Activated CD4-positive, alpha-beta T cell treated with anti-CD3 and anti-CD28 coated beads for 36 hours (primary cell): ENCODE measurements around the gene ARL16. TPM values are rescaled to one million over a fixed set of nuclear protein-coding genes. Genes with fewer than 3 reads are reported as not detected.
"Not testable (repeated sequence)": the region's sequence is repeated elsewhere in the genome, so short reads cannot be mapped to it uniquely, and the experiment has no call there.

Experiments used
- ATAC-seq: fragments of 200-7000 bp; cut with Tn5 transposase; one replicate; pipeline ENCODE4 v1.10.0; 2021; ENCODE audit warnings: mild to moderate bottlenecking, moderate library complexity
- CTCF ChIA-PET: fragments of 350-600 bp; sonication (Branson Sonifier 250); formaldehyde crosslinking; loops from one replicate; lab custom pipeline; 2021; ENCODE audit warnings: antibody characterized with exemption; lab: Charles Lee
- POLR2A ChIA-PET: fragments of 350-600 bp; sonication (Branson Sonifier 250); formaldehyde crosslinking; loops from one replicate; lab custom pipeline; 2021; ENCODE audit warnings: antibody characterized with exemption, inconsistent platforms; lab: Charles Lee
- DNase-seq: peaks from one replicate; pipeline ENCODE4 v3.0.0-alpha.2; 2020
- H3K27ac Mint-ChIP-seq: one replicate; pipeline ENCODE4 v1.8.0; 2021; ENCODE audit warnings: mixed read lengths
- H3K27me3 Mint-ChIP-seq: one replicate; pipeline ENCODE4 v1.8.0; 2021; ENCODE audit warnings: mixed read lengths
- H3K36me3 Mint-ChIP-seq: one replicate; pipeline ENCODE4 v1.8.0; 2021; ENCODE audit warnings: low read depth, mixed read lengths
- H3K4me1 Mint-ChIP-seq: one replicate; pipeline ENCODE4 v1.8.0; 2021; ENCODE audit warnings: mixed read lengths
- H3K4me3 Mint-ChIP-seq: one replicate; pipeline ENCODE4 v1.8.0; 2021; ENCODE audit warnings: mild to moderate bottlenecking, moderate library complexity, mixed read lengths
- H3K9me3 Mint-ChIP-seq: one replicate; pipeline ENCODE4 v1.8.0; 2021; ENCODE audit warnings: low read depth, mixed read lengths
- intact Hi-C, 2 experiments: fragments of 100-400 bp; cut with DNase I in 1 of 2; cut with micrococcal nuclease in 1 of 2; formaldehyde crosslinking; loops; one replicate each; pipeline versions ENCODE4 v1.14.2 to v1.15.1; 2022 to 2024; cut with DNase I, micrococcal nuclease
- total RNA-seq, 2 experiments: library from RNA; stranded (reverse); gene quantifications; one replicate each; pipeline ENCODE4 v1.2.3, GENCODE V29; 2021

The ARL16 gene
- total RNA-seq, 2 experiments from 2014 or later: 39.0 to 39.1 TPM

DNA sequence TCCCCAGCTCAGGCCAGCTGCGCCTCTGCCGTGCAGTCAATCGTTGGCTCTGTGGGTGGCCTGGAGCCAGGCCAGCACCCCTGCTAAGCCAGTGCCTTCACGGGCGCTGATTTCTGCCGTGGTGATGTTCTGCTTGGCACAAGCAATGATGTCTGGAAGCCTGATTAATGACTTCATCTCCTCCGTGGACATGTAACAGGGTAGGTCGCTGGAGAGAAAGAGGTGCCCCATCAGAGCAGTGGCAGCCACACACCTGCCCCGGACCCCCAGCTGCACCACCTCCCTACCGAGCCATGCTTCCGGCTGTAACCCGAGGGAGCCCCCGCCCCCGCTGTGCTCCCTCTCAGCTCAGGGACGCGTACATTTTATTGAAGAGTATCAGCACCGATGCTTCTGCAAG is 1.9 kb downstream of the ARL16 start:
- H3K36me3 Mint-ChIP-seq: peaks cover 32% of the 10 kb centered on the region
- H3K4me1 Mint-ChIP-seq: peaks cover 26% of the 10 kb centered on the region
- ATAC-seq: no peak
- no peak overlapping the region for H3K4me3 Mint-ChIP-seq
- ChIA-PET POLR2A (no interaction called here), CTCF (interaction anchor here (0.6 kb wide), 1 partner anchor 225 kb away, joined by 3 read pairs; no protein-coding TSS in a partner anchor)
- no peak for DNase-seq
- no peaks in the 10 kb centered on the region for H3K9me3 Mint-ChIP-seq
- no peaks in the 10 kb centered on the region for H3K27me3 Mint-ChIP-seq
- intact Hi-C loops: loop anchor here (2.0 to 5.0 kb wide), 3 partner anchors 13 to 341 kb away; partner anchors contain the start of genes ACTG1 (in 1 of the 2), CENPX (in 1 of the 2) and LRRC45 (in 1 of the 2)
- H3K27ac Mint-ChIP-seq: no peak overlapping the region

DNA sequence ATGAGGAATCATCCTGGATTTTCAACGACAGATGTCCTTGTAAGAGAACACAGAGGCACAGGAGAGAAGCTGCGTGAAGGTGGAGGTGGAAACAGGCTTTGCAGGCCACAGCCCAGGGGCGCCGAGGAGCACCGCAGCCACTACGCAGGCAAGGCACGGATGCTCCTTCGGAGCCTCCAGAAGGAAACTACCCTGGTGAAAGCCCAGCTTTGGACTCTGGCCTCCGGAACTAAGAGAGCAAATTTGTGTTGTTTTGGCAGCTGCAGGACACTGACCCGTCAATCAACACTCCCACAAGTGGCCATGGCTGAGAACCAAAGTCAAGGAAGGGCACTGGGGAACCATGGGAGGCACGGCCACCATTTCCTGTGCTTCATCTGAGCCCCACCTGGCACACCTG is 3.4 kb downstream of the ARL16 start:
- POLR2A ChIA-PET: no interaction called here
- DNase-seq (no peak), ATAC-seq (no peak)
- Mint-ChIP-seq H3K36me3 (peaks cover 23% of the 10 kb centered on the region), H3K4me1 (peaks cover 14% of the 10 kb centered on the region), H3K27ac (no peak overlapping the region), H3K4me3 (no peak overlapping the region), H3K27me3 (no peaks in the 10 kb centered on the region), H3K9me3 (no peaks in the 10 kb centered on the region)
- CTCF ChIA-PET: interaction anchor here (0.7 kb wide), 1 partner anchor 17 kb away, joined by 4 read pairs; no protein-coding TSS in a partner anchor
- intact Hi-C loops: loop anchor here in 1 of 2 experiments (5.0 kb wide), 1 partner anchor 168 kb away; the partner anchor contains the start of gene ACTG1

DNA sequence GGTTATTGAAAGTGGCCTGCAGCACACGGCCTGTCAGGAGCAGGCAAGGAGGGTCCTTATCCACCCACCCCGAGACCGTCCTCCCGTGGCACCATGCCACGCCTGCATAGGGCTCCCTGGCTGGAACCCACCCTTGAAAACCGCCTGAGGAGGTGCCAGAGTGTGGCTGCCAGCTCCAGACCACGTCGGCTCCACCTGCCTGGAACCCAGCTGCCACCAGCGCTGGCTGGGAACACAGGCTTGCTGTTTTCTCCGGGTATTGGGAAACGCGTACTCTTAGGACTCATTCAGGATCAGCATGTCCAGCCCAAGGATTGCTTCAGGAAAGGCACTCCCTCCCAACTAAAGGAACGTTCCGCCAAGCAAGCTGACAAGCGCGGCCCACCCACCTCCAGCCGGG is 6.7 kb downstream of the ARL16 start:
- Mint-ChIP-seq H3K27me3 (no peaks in the 10 kb centered on the region), H3K27ac (no peak overlapping the region), H3K9me3 (no peaks in the 10 kb centered on the region), H3K36me3 (peaks cover 28% of the 10 kb centered on the region), H3K4me1 (no peaks in the 10 kb centered on the region), H3K4me3 (no peak overlapping the region)
- intact Hi-C loops: loop anchor here in 1 of 2 experiments (5.0 kb wide), 1 partner anchor 35 kb away; the partner anchor contains the start of gene SLC25A10
- ChIA-PET POLR2A (no interaction called here), CTCF (interaction anchor here (1.8 kb wide), 1 partner anchor 36 kb away, joined by 4 read pairs; no protein-coding TSS in a partner anchor)
- DNase-seq (no peak), ATAC-seq (no peak)

DNA sequence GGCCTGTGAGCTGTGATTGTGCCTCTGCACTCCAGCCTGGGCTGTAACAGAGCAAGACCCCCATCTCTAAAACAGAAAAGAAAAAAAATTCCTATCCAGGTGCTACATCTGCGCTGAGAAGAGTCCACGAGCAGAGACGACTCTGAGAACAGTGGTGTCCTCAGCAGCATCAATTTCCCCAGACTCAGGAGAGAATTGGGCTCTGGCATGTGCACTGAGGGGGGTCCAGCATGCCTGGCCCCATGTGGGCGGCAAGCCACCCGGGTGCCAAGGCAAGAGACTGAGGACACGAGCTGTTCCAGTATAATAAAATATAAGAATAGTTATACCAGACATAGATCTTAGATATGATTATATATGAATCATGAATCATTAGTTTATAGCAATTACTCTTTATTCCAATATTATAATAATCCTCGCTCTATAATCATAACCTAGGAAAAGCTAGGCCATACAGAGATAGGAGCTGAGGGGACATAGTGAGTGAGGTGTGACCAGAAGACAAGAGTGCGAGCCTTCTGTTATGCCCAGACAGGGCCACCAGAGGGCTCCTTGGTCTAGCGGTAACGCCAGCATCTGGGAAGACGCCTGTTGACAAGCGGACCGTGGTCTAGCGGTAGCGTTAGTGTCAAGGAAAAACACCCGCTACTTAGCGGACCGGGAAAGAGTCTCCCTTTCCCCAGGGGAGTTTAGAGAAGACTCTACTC is 7.9 kb downstream of the ARL16 start:
- H3K4me3 Mint-ChIP-seq, H3K4me1 Mint-ChIP-seq, H3K27me3 Mint-ChIP-seq, H3K9me3 Mint-ChIP-seq, ATAC-seq, H3K27ac Mint-ChIP-seq: not testable (repeated sequence)
- peak; percentile 49 for DNase-seq
- ChIA-PET CTCF (interaction anchor here (0.6 to 1.8 kb wide), 5 partner anchors 9 to 305 kb away, joined by 3 to 6 read pairs (median 3); partner anchors contain the start of gene CCDC137), POLR2A (interaction anchor here (0.7 to 1.1 kb wide), 2 partner anchors 8 to 37 kb away, joined by 3 read pairs; partner anchors contain the start of genes ARL16 and HGS)
- intact Hi-C loops: loop anchor here in 1 of 2 experiments (5.0 kb wide), 1 partner anchor 37 kb away; the partner anchor contains the start of gene SLC25A10
- peaks cover 30% of the 10 kb centered on the region for H3K36me3 Mint-ChIP-seq

DNA sequence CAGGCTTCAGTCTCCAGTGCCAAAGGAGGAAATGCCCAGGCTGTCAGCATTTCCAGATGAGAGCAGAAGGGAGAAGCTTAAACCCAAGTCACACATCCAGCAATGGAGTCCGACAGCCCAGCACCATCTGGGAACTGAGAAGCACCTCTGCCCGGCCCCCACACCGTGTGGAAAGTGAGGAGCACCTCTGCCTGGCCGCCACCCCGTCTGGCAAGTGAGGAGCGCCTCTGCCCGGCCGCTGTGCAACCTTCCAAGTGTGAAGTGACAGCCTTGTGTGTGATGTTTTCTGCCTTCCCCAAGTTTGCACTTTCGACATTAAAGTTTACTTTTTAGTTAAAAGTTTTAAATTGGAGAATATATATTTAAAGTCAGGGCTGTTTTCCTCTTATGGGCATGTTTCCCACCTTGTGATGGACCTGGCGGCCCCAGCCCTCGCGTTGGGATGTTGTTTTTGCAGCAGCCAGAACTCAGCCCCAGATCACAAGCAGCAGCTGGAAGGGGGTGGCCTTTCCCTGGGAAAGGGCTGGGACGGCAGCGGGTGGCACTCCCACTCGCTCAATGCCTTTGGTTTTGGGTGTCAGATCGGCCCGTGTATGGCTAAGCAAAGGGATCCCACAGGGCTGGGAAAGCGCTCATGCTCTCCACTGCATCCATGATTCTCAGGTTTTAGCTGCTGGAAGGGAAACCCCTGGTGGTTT is 9.9 kb downstream of the ARL16 start:
- ChIA-PET CTCF (interaction anchor here (0.5 to 0.7 kb wide), 2 partner anchors 35 to 100 kb away, joined by 3 to 4 read pairs; no protein-coding TSS in a partner anchor), POLR2A (no interaction called here)
- H3K27me3 Mint-ChIP-seq: no peaks in the 10 kb centered on the region
- intact Hi-C loops: no loop called here
- H3K27ac Mint-ChIP-seq: no peak overlapping the region
- peaks cover 42% of the 10 kb centered on the region for H3K36me3 Mint-ChIP-seq
- DNase-seq (no peak), ATAC-seq (no peak)
- H3K4me1 Mint-ChIP-seq: peaks cover 6% of the 10 kb centered on the region
- no peaks in the 10 kb centered on the region for H3K9me3 Mint-ChIP-seq
- no peak overlapping the region for H3K4me3 Mint-ChIP-seq

DNA sequence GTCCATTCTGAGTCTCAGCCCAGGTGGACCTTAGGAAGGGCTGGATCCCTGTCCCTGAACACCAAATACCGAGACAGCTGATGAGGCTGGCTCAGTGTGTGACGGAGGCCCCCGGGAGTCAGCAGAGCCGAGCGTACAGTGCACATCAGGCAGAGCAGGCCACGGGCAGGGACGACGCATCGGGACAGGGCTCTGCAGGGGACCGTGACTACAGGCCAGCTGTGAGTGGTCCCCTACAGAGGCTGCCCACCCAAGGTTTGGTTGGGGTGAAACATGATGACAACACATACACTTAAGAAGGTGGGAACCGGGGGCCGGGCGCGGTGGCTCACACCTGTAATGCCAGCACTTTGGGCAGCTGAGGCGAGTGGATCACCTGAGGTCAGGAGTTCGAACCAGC is 10.6 kb downstream of the ARL16 start:
- ChIA-PET CTCF (no interaction called here), POLR2A (no interaction called here)
- Mint-ChIP-seq H3K27ac (no peak overlapping the region), H3K9me3 (no peaks in the 10 kb centered on the region), H3K36me3 (peaks cover 48% of the 10 kb centered on the region), H3K4me1 (peaks cover 12% of the 10 kb centered on the region), H3K27me3 (no peaks in the 10 kb centered on the region), H3K4me3 (no peak overlapping the region)
- ATAC-seq: no peak
- intact Hi-C loops: no loop called here
- DNase-seq: no peak

DNA sequence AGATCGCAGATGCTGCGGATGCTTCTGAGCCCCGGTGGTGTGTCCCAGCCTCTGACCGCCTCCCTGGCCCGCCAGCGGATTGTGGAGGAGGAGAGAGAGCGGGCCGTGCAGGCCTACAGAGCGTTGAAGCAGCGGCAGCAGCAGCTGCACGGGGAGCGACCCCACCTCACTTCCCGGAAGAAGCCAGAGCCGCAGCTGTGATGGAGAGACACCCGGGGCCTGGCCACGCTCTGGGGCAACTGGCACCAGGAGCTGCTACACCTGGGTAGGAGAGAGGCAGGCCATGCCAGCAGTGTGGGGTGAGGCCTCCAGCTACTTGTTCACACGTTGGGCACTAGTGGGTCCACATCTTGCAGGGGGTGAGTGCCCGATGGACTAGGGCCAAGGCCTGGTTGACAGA is 11.1 kb downstream of the ARL16 start:
- H3K27ac Mint-ChIP-seq: no peak overlapping the region
- peaks cover 17% of the 10 kb centered on the region for H3K4me1 Mint-ChIP-seq
- no peak for DNase-seq
- ATAC-seq: no peak
- no peaks in the 10 kb centered on the region for H3K27me3 Mint-ChIP-seq
- intact Hi-C loops: no loop called here
- H3K4me3 Mint-ChIP-seq: no peak overlapping the region
- peaks cover 52% of the 10 kb centered on the region for H3K36me3 Mint-ChIP-seq
- no peaks in the 10 kb centered on the region for H3K9me3 Mint-ChIP-seq
- POLR2A ChIA-PET: no interaction called here
- CTCF ChIA-PET: no interaction called here

DNA sequence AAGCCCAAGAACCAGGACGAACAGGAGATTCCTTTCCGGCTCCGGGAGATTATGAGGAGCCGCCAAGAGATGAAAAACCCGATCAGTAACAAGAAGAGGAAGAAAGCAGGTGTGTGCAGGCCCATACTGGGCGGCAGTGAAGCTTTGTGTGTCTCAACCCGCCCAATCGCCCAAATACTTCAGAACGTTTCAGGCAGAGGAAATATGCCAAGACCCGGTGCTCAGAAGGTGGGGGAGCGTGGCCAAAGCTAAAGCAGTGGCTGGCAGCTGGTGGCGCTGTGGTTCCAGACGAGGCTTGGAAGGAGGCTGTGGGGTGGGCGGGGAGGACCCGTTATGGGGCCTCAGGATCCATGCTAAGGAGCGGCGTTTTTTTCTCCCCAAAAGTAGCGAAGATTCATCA is 15.8 kb downstream of the ARL16 start:
- ChIA-PET CTCF (interaction anchor here (0.6 to 1.5 kb wide), 2 partner anchors 11 to 166 kb away, joined by 3 to 5 read pairs; no protein-coding TSS in a partner anchor), POLR2A (no interaction called here)
- DNase-seq (peak; percentile 61), ATAC-seq (no peak)
- Mint-ChIP-seq H3K27ac (peak overlapping the region; percentile 88), H3K9me3 (no peaks in the 10 kb centered on the region), H3K4me1 (peaks cover 49% of the 10 kb centered on the region), H3K36me3 (peaks cover 58% of the 10 kb centered on the region), H3K4me3 (peak overlapping the region; percentile 91), H3K27me3 (no peaks in the 10 kb centered on the region)
- intact Hi-C loops: loop anchor here (2.0 to 5.0 kb wide), 4 partner anchors 15 to 445 kb away; partner anchors contain the start of genes ARL16 (in 1 of the 2), CEP131 (in 1 of the 2), MRPL12 (in 1 of the 2) and P4HB (in 1 of the 2)

DNA sequence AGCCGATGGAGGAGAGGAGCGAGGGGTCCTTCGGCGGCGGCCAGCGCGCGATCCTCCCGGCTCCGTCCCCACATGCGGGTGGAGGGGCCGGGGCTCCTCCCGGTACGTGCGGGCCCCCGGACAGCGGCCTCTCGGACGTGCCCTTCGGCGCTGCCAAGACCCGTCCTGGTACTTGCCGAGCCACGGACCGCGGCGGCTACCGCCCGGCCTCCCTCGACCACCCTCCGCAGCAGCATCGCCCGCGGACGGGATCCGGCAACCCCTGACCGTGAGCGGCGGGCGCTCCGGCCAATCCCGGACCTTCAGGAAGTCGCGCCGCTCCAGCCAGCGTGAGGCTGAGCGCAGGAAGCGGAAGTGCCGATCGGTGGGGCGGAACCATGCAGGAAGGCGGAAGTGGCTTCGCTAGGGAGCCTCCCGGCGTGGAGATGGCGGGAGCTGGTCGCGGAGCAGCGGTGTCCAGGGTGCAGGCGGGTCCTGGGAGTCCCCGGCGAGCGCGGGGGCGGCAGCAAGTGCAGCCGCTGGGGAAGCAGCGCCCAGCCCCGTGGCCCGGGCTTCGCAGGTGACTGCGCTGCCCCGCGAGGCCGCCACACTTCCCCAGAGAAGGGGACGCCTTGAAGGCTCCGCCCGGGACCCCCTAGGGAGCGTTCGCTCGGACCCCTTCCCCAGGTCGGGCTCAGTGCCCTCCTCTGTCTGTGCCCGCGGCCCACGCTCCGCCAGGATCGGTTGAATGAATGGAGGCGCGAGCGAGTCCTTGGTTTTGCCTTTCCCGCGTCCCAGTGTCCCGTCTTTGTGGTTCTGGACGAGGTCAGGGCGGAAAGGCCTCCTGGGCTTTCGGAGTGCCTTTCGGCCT is 17.0 kb downstream of the ARL16 start, which contains the start of the genes CCDC137 and OXLD1:
Gene CCDC137, plus strand, starts transcription at position 396 of the 850 bp plus-strand sequence. Its CDS starts 30 bp downstream, at position 426.
Gene OXLD1, minus strand, starts transcription at position 264 of the 850 bp plus-strand sequence. Its CDS starts 28 bp downstream, at position 236.
- ChIA-PET POLR2A (interaction anchor here (0.6 to 1.5 kb wide), 3 partner anchors 17 to 37 kb away, joined by 4 to 7 read pairs (median 6); partner anchors contain the start of genes ARL16, HGS and MRPL12), CTCF (interaction anchor here (0.5 to 0.6 kb wide), 3 partner anchors 9 to 186 kb away, joined by 3 read pairs; no protein-coding TSS in a partner anchor)
- Mint-ChIP-seq H3K4me3 (peak within 1 kb of the TSS; percentile 91), H3K9me3 (no peaks in the 10 kb centered on the region), H3K36me3 (peaks cover 46% of the 10 kb centered on the region), H3K27ac (peak within 1 kb of the TSS; percentile 97), H3K27me3 (no peaks in the 10 kb centered on the region), H3K4me1 (peaks cover 53% of the 10 kb centered on the region)
- DNase-seq (peak; percentile 97), ATAC-seq (peak; percentile 91)
- intact Hi-C loops: loop anchor here (1.0 to 5.0 kb wide), 12 partner anchors 17 to 444 kb away; partner anchors contain the start of genes MRPL12 (in 2 of the 2), P4HB (in 2 of the 2), ALYREF (in 1 of the 2) and ANAPC11 (in 1 of the 2)

DNA sequence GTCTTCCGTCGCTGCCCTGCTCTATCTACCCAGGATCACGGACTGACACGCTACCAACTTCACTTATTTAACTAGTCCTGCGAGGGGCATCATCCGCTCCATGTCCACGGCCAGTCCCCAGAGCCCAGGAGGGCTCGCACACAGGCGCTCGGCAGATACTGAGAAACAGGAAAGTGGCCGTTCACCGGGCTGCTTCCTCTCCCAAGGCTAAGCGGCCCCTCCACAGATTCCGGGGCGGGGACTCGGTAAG is 17.6 kb downstream of the ARL16 start:
- peak; percentile 15 for ATAC-seq
- DNase-seq: peak; percentile 48
- peak overlapping the region; percentile 97 for H3K27ac Mint-ChIP-seq
- ChIA-PET CTCF (interaction anchor here (0.5 to 0.6 kb wide), 2 partner anchors 10 to 187 kb away, joined by 3 read pairs; no protein-coding TSS in a partner anchor), POLR2A (interaction anchor here (0.7 to 1.5 kb wide), 4 partner anchors 18 to 148 kb away, joined by 3 to 7 read pairs (median 4); partner anchors contain the start of genes ARL16 and HGS)
- peaks cover 53% of the 10 kb centered on the region for H3K4me1 Mint-ChIP-seq
- no peaks in the 10 kb centered on the region for H3K9me3 Mint-ChIP-seq
- H3K27me3 Mint-ChIP-seq: no peaks in the 10 kb centered on the region
- intact Hi-C loops: loop anchor here (1.0 to 5.0 kb wide), 12 partner anchors 17 to 443 kb away; partner anchors contain the start of genes MRPL12 (in 2 of the 2), P4HB (in 2 of the 2), ALYREF (in 1 of the 2) and ANAPC11 (in 1 of the 2)
- H3K4me3 Mint-ChIP-seq: peak overlapping the region; percentile 91
- H3K36me3 Mint-ChIP-seq: peaks cover 41% of the 10 kb centered on the region
